HG02798 (cell line): ENCODE data around the gene CAMKK2.
"Not testable (repeated sequence)": the region's sequence is repeated elsewhere in the genome, so short reads cannot be mapped to it uniquely, and the experiment has no call there.

Experiments used
- ATAC-seq: cut with Tn5 transposase; IDR thresholded peaks from one replicate; pipeline ENCODE4 v1.9.1; 2021; ENCODE audit warnings: mild to moderate bottlenecking; ENCODE audit not compliant: unreplicated experiment, poor library complexity

The CAMKK2 gene

DNA sequence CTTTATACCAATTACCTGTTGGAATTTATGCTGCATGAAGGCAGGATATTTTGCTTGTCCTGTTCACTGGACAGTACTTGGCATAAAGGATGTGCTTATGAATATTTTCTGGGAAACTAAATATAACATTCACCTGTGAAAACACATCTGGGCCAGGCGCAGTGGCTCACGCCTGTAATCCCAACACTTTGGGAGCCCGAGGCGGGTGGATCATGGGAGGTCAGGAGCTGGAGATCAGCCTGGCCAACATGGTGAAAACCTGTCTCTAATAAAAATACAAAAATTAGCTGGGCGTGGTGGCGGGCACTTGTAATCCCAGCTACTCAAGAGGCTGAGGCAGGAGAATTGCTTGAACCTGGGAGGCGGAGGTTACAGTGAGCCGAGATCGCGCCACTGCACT is 87.9 kb downstream of the CAMKK2 start:
- ATAC-seq, result not testable (repeated sequence)

DNA sequence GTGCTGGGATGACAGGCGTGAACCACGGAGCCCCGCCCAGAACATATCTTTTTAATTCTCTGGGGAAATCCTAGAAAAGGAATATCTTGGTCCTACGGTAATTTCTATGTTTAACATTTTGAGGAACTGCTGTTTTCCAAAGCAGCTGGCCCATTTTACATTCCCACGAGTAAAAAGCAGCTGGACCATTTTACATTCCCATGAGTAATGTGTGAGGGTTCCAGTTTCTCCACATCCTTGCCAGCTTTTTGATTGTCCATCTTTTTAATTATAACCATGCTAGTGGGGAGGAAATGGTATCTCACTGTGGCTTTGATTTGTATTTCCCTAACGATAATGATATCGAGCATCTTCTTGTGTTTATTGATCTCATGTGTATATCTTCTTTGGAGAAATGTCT is 91.0 kb downstream of the CAMKK2 start:
- ATAC-seq, result no peak

DNA sequence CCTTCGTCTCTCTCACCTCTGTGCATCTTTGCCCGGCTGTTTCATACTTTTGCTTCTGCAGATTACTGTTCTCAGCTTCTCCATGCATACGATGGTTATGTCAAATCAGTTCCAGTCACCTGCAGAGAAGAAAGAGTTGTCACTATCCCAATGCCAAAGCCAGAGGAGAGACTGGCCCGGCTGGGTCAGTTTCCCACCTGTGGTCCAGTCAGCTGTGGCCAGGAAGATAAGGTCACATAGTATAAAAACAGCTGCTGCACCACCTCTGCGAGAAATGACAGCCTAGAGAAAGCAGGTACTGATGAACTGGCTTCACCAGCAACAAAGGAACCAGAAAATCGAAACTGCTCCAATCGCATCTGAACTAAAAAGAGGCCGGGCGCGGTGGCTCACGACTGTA is 93.0 kb downstream of the CAMKK2 start:
- no peak for ATAC-seq

GRCh38 chr12:121202407-121203355 is 93.8 kb downstream of the CAMKK2 start:
- ATAC-seq, result no peak

DNA sequence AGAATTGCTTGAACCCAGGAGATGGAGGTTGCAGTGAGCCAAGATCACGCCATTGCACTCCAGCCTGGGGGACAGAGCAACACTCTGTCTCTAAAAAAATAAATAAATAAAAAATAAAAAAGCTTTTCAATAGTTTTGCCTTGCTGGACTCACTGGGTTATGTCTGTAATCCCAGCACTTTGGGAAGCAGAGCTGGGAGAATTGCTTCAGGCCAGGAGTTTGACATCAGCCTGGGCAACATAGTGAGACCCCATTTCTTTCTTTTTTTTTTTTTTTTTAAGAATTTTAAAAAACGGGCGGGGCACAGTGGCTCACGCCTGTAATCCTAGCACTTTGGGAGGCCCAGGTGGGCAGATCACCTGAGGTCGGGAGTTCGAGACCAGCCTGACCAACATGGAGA is 95.4 kb downstream of the CAMKK2 start:
- ATAC-seq, result not testable (repeated sequence)

- no peak for ATAC-seq
Observed at GRCh38 chr12:121198949-121199348, 97.6 kb downstream of the CAMKK2 start.

- no peak for ATAC-seq
Observed at GRCh38 chr12:121196902-121197301, 99.6 kb downstream of the CAMKK2 start.

DNA sequence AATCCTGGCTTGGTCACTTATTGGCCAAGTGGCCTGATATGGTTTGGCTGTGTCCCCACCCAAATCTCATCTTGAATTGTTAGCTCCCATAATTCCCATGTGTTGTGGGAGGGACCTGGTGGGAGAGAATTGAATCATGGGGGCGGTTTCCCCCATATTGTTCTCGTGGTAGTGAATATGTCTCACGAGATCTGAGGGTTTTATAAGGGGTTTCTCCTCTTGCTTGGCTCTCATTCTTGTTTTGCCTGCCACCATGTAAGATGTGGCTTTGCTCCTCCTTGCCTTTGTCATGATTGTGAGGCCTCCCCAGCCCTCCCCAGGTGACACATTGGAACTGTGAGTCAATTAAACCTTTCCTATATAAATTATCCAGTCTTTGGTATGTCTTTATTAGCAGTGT is 105.4 kb downstream of the CAMKK2 start:
- ATAC-seq, result no peak

DNA sequence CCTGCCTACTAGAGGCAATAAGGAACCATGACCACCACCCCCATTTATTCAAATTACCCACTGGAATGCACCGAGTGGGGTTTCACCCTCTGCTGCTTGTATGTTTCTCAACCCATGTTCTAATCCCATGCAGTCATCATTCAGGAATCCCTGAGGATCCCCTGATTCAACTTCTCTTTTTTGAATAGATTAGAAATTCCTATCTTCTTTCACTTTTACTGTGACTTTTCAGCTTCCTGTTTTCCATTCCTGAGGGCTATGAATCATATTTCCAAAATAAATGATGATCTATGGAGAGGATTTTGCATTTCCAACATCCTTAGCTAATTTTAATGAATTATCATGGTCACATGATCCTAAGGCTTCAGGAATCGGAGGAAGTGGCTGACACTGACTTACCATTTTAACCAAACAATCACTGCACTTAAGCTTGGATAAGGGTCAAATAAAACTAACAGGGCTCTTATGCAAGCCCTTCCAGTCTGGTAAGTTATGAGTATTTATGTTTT is 105.9 kb downstream of the CAMKK2 start:
- no peak for ATAC-seq

- no peak for ATAC-seq
Observed at GRCh38 chr12:121189619-121190155, 106.8 kb downstream of the CAMKK2 start.

GRCh38 chr12:121189131-121189530 is 107.4 kb downstream of the CAMKK2 start:
- no peak for ATAC-seq

DNA sequence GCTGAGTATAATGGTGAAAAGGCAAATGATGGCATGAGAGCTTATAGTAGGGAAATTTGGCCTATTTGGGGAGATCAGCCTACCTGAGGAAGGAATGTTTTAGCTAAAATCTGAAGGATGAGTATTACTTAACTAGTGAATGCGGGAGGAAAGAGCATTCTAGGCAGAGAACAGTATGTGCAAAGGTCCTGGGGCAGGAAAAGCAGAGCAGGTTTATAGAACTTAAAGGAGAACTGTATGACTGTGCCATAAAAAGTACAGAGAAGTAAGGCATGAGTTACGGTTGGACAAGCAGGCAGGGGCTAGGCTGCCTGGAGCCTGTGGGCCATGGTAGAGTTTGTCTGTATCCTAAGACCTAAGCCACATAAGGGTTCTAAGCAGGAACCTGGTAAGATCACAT is 108.3 kb downstream of the CAMKK2 start:
- ATAC-seq, result no peak
